HG03442 (cell line): Measurements from ENCODE around the gene ASCL5.

Experiments
- ATAC-seq: cut with Tn5 transposase; IDR thresholded peaks from one replicate; pipeline ENCODE4 v1.9.1; 2021; ENCODE audit warnings: mild to moderate bottlenecking, moderate library complexity; ENCODE audit not compliant: unreplicated experiment

Gene ASCL5

DNA sequence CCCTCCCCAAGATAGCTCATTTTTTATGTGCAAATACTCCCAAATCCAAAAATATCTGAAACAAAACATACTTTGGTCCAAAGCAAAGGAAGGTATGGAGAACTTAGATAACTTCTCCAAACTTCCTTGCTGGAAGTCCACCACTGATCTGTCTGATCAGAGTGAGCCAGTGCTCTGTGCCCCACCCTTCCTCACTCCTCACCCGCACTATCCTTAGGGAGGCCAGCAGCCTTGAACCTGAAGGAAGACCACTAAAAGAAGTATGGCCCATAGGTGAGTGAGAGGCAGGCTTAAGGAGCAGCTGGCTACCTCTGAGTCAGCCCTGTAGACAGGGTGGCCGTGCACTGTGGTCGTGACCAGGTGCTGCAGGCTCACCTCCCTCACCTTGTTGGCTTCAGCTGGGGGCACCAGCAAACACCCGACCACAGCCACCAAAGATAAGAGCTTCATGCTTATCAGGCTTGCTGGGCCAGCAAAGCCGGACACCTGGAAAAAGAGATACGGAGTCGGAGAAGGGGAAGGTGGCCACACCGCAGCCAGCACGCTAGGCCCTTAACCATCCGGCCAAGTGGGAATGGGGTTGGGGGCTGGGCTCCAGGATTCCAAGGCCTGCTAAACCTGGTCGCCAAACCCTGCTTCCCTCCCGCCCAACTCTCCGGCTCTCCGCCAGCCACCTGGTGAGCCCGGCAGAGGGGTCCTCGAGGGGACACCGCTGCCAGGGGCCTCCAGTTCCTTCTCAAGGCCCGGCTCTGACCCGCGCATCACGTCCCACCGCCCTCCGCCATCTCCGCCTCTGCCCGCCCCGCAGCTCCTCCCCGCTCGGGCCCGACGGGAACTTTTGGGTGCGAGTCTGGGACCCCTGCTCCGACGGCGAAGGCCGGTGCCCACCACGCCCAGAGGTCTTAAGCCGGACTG lies 26.7 kb upstream of the ASCL5 start:
- peak; percentile 66 for ATAC-seq

- no peak for ATAC-seq
These were observed 22.4 kb upstream of the ASCL5 start for GRCh38 chr1:201149400-201149799.

DNA sequence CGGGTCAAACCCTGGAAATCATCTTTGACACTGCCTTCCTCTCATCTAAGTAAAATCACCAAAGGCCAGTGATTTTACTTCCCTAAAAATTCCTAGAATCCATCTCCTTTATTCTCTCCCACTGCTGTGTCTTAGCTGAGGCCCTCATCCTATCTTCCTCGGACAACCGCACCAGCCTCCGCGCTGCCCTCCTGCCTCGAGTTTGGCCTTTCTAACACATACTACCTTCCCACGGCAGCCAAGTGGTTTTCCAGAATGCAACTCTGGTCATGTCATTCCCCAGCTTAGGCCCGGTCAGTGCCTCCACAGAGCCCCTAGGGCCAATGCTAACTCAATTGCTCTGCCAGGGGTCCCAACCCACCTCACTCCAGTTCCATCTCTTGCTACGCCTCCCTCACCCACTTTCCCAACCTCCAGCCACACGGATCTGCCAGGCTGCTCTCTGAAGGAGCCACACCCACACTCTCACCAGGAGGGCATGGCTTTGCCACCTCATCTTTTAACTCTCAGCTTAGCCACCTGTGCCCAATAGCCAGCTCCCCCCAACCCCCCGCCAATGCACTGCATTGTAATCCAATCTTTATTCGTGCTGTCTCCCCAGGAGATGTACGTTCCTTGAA lies 20.5 kb upstream of the ASCL5 start:
- no peak for ATAC-seq

DNA sequence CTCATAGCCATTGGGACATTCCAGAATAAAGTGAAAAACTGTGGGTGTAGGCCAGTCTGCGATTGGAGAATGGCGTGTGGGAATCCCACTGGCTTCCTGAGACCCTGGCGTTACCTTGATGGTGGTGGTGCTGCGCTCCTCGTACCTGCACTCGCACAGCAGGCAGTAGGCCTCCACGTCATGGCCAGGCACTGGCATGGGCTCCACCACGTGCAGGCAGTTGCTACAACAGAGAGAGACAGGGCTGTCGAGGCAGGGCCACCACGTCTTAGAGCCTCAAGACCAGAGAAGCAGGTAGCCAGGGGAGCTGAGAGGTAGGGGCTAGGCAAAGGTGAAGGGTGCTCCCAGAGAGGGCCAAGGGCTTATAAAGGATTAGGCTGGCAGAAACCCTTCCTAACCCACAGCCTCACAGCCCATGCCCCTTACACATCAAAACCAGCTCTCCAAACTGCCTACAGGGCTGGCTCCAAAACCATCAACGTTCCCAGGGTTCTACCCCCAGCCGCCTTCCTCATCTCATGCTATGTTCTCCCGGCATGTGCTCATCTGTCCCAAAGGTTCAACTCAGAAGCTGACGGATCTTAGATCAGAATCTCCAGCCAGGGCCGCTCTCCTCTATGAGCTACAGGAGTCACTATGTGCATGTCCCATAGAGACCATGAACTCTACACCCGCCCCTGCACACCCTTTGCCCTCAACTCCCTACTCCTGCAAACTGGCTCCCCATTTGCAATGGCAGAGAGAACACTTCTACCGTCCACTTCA lies 19.8 kb upstream of the ASCL5 start:
- ATAC-seq: no peak

DNA sequence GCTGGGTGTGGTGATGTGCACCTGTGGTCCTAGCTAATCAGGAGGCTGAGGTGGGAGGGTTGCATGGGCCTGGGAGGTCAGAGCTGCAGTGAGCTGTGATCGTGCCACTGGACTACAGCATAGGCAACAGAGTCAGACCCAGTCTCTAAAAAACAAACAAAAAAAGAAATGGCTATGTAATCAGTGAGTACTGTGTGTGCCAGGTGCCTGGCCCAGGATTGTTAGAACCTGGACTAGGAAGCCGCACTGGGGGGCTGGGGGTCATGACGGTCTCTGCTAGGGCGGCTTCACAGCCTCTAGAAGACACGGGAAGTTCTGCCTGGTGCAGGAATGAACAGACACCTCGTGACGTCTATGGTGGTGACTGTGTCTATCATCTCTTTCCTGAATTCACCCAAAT lies 18.8 kb upstream of the ASCL5 start:
- no peak for ATAC-seq

- no peak for ATAC-seq
These were observed 18.1 kb upstream of the ASCL5 start for GRCh38 chr1:201145132-201145531.

DNA sequence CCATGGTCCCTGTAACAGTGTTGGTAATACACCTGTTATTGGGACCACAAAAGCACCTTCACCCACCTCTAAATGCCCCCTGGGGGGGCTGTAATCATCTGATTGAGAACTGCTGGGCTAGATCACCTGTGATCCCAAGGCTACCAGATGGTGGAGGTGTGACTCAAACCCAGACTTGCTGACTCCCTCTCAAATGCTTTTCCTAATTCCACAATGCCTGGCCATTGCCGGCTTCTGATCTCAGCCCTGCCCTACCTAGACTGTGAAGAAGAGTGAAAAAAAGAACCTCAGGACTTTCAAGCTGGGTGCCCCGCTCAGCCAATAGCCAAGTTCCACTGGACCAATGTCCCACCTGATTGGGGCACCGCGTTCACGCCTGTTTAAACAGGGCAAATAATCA lies 17.7 kb upstream of the ASCL5 start:
- no peak for ATAC-seq

- no peak for ATAC-seq
These were observed 17.0 kb upstream of the ASCL5 start for GRCh38 chr1:201143726-201144635.

GRCh38 chr1:201142849-201143725 lies 16.1 kb upstream of the ASCL5 start:
- no peak for ATAC-seq

DNA sequence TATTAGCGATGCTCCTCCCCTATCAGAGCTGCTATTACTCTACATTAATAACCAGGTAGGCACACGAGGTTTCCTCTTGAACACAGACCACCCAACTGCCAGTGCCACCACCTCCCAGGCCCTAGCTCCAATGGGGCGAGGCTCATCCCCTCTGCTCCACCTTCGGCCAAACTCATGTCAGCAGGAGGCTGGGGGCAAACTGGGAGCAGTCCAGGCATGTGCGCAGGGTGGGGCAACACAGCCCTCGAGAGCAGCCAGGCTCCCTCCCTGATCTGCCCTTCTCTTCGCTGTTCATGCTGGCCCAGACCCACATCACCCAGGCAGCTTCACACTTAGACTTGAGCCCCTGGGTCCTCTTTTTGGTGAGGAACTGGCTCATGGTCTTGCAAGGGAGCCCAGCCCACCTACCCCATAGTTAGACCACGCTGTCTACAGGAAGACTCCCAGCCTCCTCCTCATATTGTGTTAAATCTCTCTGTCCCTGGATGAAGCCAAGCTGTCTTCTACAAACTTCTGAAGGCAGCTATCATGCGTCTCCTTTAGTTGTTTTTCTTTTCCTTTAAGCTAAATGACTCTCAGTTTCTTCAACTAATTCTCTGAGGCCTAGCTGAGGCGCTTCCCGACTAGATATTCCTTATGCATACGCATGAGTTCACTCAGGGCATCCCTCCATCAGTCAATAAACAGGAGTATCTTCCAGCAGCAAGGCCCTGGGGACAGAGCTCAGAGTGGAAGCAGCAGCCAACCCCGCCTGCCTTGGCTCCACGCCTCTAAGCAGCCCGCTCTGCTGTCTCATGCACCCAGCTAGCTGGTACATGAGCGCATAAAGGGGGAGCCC lies 15.2 kb upstream of the ASCL5 start:
- no peak for ATAC-seq

DNA sequence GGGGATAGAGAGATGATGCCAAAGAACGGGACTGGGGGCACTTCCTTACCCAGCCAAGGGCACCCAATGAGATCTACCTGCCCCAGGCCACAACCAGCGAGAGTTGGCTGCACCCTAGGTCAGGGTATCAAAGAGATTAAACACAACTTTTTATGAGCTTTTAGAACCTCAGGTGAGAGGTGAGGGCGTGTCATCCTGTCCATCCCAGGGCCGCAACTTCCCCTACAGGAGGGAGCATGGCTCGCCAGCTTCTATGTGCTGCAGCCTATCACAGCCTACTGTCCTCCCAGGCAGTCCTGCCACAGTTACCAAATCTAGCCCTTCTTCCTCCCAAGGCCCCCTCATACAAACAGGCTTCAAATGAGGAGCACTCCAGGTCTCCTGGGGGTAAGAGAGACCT lies 14.4 kb upstream of the ASCL5 start:
- ATAC-seq: no peak

GRCh38 chr1:201140941-201141260 lies 13.9 kb upstream of the ASCL5 start:
- no peak for ATAC-seq

DNA sequence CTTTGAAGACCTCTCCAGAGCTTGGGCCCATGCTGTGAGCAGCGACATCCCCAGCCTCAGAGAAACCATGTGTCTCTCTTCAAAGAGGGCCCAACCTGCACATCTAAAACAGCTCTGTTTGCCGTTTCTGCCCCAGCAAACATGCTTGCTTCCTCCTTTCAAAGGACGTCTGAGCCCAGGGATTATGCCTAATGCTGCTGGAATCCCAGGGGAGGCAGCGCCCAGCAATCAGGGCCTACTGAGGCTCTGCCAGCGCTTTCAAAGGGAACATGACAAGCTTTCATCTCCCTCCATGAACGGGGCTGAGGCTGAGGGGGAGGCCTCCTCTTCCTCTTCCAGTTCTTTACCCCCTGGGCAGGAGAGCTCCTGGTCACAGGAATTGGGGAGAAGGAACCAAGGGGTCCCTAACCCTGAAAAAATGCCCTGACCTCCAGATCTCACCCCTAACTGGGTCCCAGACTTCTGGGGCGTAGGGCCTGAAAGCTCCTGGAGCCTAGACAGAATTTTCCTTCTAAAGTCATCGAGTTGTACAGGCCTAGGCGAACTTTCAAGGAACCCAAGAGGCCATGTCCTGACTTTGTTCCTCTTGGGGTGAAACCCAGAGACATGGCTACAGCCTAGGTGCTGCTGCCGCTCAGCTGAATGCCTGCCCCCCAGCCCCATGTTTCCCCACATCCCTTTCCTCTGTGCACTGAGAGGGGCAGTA lies 13.4 kb upstream of the ASCL5 start:
- no peak for ATAC-seq

GRCh38 chr1:201139756-201140155 lies 12.8 kb upstream of the ASCL5 start:
- ATAC-seq: no peak

- no peak for ATAC-seq
These were observed 12.3 kb upstream of the ASCL5 start for GRCh38 chr1:201139306-201139705.

GRCh38 chr1:201138311-201138840 lies 11.4 kb upstream of the ASCL5 start:
- ATAC-seq: no peak

- no peak for ATAC-seq
These were observed 10.8 kb upstream of the ASCL5 start for GRCh38 chr1:201137579-201138310.
